NCI-H82 treated with DMSO at 0.1 percent for 48 hours (cell line): ENCODE data around the gene TEKTIP1.
"Not testable (repeated sequence)": the region's sequence is repeated elsewhere in the genome, so short reads cannot be mapped to it uniquely, and the experiment has no call there.

Source experiments
- DNase-seq: peaks from one replicate; lab custom pipeline; 2025; ENCODE audit not compliant: unreplicated experiment; lab: John Stamatoyannopoulos, UW

The TEKTIP1 gene

GRCh38 chr19:3522421-3523360 lies 16.3 kb upstream of the TEKTIP1 start:
- DNase-seq: no peak

- DNase-seq: no peak
Measured at GRCh38 chr19:3523361-3524077, 15.5 kb upstream of the TEKTIP1 start.

- no peak for DNase-seq
Measured at GRCh38 chr19:3524078-3524842, 14.7 kb upstream of the TEKTIP1 start.

- DNase-seq: no peak
Measured at GRCh38 chr19:3524904-3525451, 14.0 kb upstream of the TEKTIP1 start.

- no peak for DNase-seq
Measured at GRCh38 chr19:3526507-3527237, 12.3 kb upstream of the TEKTIP1 start.

GRCh38 chr19:3527238-3527910 lies 11.6 kb upstream of the TEKTIP1 start:
- DNase-seq: no peak

GRCh38 chr19:3528080-3528479 lies 10.9 kb upstream of the TEKTIP1 start:
- no peak for DNase-seq

- no peak for DNase-seq
Measured at GRCh38 chr19:3528539-3529211, 10.3 kb upstream of the TEKTIP1 start.

GRCh38 chr19:3529299-3529698 lies 9.7 kb upstream of the TEKTIP1 start:
- DNase-seq: not testable (repeated sequence)

GRCh38 chr19:3530389-3530788 lies 8.6 kb upstream of the TEKTIP1 start:
- DNase-seq: no peak

GRCh38 chr19:3531716-3532115 lies 7.3 kb upstream of the TEKTIP1 start:
- no peak for DNase-seq

GRCh38 chr19:3532154-3532786 lies 6.7 kb upstream of the TEKTIP1 start:
- DNase-seq: no peak

GRCh38 chr19:3533033-3533432 lies 5.9 kb upstream of the TEKTIP1 start:
- no peak for DNase-seq

- DNase-seq: no peak
Measured at GRCh38 chr19:3533563-3534216, 5.3 kb upstream of the TEKTIP1 start.

- no peak for DNase-seq
Measured at GRCh38 chr19:3534375-3535234, 4.4 kb upstream of the TEKTIP1 start.

- no peak for DNase-seq
Measured at GRCh38 chr19:3535235-3535535, 3.8 kb upstream of the TEKTIP1 start.

- DNase-seq: no peak
Measured at GRCh38 chr19:3535563-3535965, 3.4 kb upstream of the TEKTIP1 start.

GRCh38 chr19:3535981-3536380 lies 3.0 kb upstream of the TEKTIP1 start:
- DNase-seq: no peak
